Smooth muscle cell (in vitro differentiated cells): Measurements from ENCODE around the gene MTX2. TPM values are rescaled to one million over a fixed set of nuclear protein-coding genes. Genes with fewer than 3 reads are reported as not detected.

Experiments used
- DNase-seq: peaks from one replicate; lab custom pipeline; 2025; ENCODE audit not compliant: unreplicated experiment; lab: John Stamatoyannopoulos, UW
- H2AFZ ChIP-seq: fragments of 200-600 bp; sonication (generic); 2 replicates; pipeline ENCODE4 v1.6.0; 2016; ENCODE audit warnings: antibody characterized with exemption, low read depth, mild to moderate bottlenecking
- H3F3A ChIP-seq: fragments of 200-600 bp; sonication (generic); 2 replicates; pipeline ENCODE4 v1.6.0; 2017; ENCODE audit warnings: antibody characterized with exemption, low read depth
- H3K27ac ChIP-seq: fragments of 200-600 bp; sonication (generic); 2 replicates; pipeline ENCODE4 v1.5.1; 2016; ENCODE audit warnings: low read depth, mild to moderate bottlenecking
- H3K27me3 ChIP-seq: fragments of 200-600 bp; sonication (generic); 2 replicates; pipeline ENCODE4 v1.6.1; 2016; ENCODE audit warnings: low read depth, mild to moderate bottlenecking
- H3K36me3 ChIP-seq: fragments of 200-600 bp; sonication (generic); 2 replicates; pipeline ENCODE4 v1.5.1; 2016; ENCODE audit warnings: low read depth
- H3K4me1 ChIP-seq: fragments of 200-600 bp; sonication (generic); 2 replicates; pipeline ENCODE4 v1.5.1; 2016; ENCODE audit warnings: low read depth
- H3K4me2 ChIP-seq: fragments of 200-600 bp; sonication (generic); 2 replicates; pipeline ENCODE4 v1.6.0; 2016; ENCODE audit warnings: mild to moderate bottlenecking
- H3K4me3 ChIP-seq: fragments of 200-600 bp; sonication (generic); 2 replicates; pipeline ENCODE4 v1.5.1; 2016; ENCODE audit warnings: mild to moderate bottlenecking
- H3K79me2 ChIP-seq: fragments of 200-600 bp; sonication (generic); 2 replicates; pipeline ENCODE4 v1.6.0; 2016; ENCODE audit warnings: low read depth, mild to moderate bottlenecking
- H3K9ac ChIP-seq: fragments of 200-600 bp; sonication (generic); 2 replicates; pipeline ENCODE4 v1.6.0; 2016; ENCODE audit warnings: low read depth
- H3K9me3 ChIP-seq: fragments of 200-600 bp; sonication (generic); replicated peaks from 2 replicates; pipeline ENCODE4 v1.5.1; 2016; ENCODE audit warnings: low read depth
- H4K20me1 ChIP-seq: fragments of 200-600 bp; sonication (generic); 2 replicates; pipeline ENCODE4 v1.6.0; 2016; ENCODE audit warnings: low read depth
- CTCF ChIP-seq: fragments of 200-600 bp; sonication (generic); IDR thresholded peaks from 2 replicates; pipeline ENCODE4 v1.5.1; 2017; ENCODE audit warnings: borderline replicate concordance, mild to moderate bottlenecking, antibody characterized with exemption; ENCODE audit not compliant: insufficient read depth, poor library complexity, severe bottlenecking
- WGBS: methylation state at CpG from one replicate; pipeline ENCODE4 v1.1.7; 2016; ENCODE audit warnings: low lambda C conversion rate; 5-methylcytosine and 5-hydroxymethylcytosine counted together
- polyA plus RNA-seq: library from polyadenylated mRNA; unstranded; fragments of >200 nt; fragmentation: Nextera tagmentation; extraction: Ambion mirVana; gene quantifications from 2 replicates; pipeline ENCODE4 v1.2.1, GENCODE V29; 2016
- total RNA-seq: library from RNA; depleted of rRNA; stranded (reverse); fragments of >200 nt; gene quantifications from 2 replicates; pipeline ENCODE4 v1.2.3, GENCODE V29; 2014

Gene MTX2
- total and polyA plus RNA-seq, 2 experiments from 2014 or later, result 27.7 to 39.2 TPM

DNA sequence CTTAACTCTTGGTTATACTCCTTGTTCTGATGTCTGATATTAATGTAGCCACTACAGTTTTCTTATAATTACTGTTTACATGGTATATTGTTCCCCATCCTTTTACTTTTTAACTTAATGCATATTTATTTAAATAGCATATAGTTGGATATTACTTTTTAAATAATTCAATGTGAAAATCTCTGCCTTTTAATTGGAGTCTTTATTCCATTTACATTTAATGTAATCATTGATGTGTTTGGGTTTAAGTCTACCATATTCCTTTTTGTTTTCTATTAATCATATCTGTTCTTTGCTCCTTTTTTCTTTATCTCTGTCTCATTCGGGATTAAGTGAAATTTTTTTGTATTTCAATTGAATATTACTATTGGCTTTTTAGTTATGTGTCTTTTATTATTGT is 109.1 kb downstream of the MTX2 start:
- H3K9ac ChIP-seq, result no peak overlapping the region
- H3K4me3 ChIP-seq, result no peak overlapping the region
- WGBS, result 92% methylated on average over 1 of the region's 1 CpG
- no peak for TF ChIP-seq CTCF
- H3K4me2 ChIP-seq, result no peak overlapping the region
- H3K9me3 ChIP-seq, result no peaks in the 10 kb centered on the region
- H3F3A ChIP-seq, result no peaks in the 10 kb centered on the region
- H2AFZ ChIP-seq, result no peak overlapping the region
- H3K27me3 ChIP-seq, result peaks cover 8% of the 10 kb centered on the region
- no peaks in the 10 kb centered on the region for H4K20me1 ChIP-seq
- no peak overlapping the region for H3K27ac ChIP-seq
- no peak for DNase-seq
- no peaks in the 10 kb centered on the region for H3K36me3 ChIP-seq
- no peaks in the 10 kb centered on the region for H3K4me1 ChIP-seq
- H3K79me2 ChIP-seq, result no peaks in the 10 kb centered on the region

DNA sequence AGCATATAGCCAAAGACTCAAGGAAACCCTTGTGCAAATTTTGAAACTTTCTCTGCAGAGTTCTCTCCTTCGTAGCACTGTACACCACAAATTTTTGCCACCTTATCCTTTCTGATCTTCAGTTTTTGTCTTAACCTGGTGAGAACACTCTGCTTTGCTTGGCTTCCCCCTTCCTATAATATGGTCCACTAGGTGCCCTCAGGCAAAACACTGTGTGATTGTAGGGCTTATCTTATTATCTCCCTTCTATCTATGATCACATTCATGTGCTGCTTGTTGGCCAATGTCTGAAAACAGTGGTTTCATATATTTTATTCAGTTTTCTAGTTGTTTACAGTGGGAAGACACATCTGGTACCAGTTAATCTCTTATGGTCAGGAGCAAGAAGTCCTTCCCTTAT is 111.1 kb downstream of the MTX2 start:
- no peak overlapping the region for H3K4me3 ChIP-seq
- TF ChIP-seq CTCF, result no peak
- DNase-seq, result no peak
- H3K9me3 ChIP-seq, result no peaks in the 10 kb centered on the region
- WGBS, result 85% methylated on average over 1 of the region's 1 CpG
- H3K9ac ChIP-seq, result no peak overlapping the region
- H4K20me1 ChIP-seq, result no peaks in the 10 kb centered on the region
- H3K4me1 ChIP-seq, result no peaks in the 10 kb centered on the region
- no peak overlapping the region for H3K4me2 ChIP-seq
- no peaks in the 10 kb centered on the region for H3K36me3 ChIP-seq
- no peak overlapping the region for H3K27ac ChIP-seq
- H3F3A ChIP-seq, result no peaks in the 10 kb centered on the region
- H3K27me3 ChIP-seq, result peaks cover 6% of the 10 kb centered on the region
- H3K79me2 ChIP-seq, result no peaks in the 10 kb centered on the region
- no peak overlapping the region for H2AFZ ChIP-seq

- Histone ChIP-seq H3K9me3 (no peaks in the 10 kb centered on the region), H4K20me1 (no peaks in the 10 kb centered on the region), H3K4me1 (no peaks in the 10 kb centered on the region), H3K4me3 (no peak overlapping the region), H3K9ac (no peak overlapping the region), H3K4me2 (no peak overlapping the region), H3K27ac (no peak overlapping the region), H3F3A (no peaks in the 10 kb centered on the region), H3K79me2 (no peaks in the 10 kb centered on the region), H3K36me3 (no peaks in the 10 kb centered on the region), H3K27me3 (peaks cover 6% of the 10 kb centered on the region), H2AFZ (no peak overlapping the region)
- DNase-seq, result no peak
- no peak for TF ChIP-seq CTCF
Observed at GRCh38 chr2:176383100-176383499, 113.9 kb downstream of the MTX2 start.

DNA sequence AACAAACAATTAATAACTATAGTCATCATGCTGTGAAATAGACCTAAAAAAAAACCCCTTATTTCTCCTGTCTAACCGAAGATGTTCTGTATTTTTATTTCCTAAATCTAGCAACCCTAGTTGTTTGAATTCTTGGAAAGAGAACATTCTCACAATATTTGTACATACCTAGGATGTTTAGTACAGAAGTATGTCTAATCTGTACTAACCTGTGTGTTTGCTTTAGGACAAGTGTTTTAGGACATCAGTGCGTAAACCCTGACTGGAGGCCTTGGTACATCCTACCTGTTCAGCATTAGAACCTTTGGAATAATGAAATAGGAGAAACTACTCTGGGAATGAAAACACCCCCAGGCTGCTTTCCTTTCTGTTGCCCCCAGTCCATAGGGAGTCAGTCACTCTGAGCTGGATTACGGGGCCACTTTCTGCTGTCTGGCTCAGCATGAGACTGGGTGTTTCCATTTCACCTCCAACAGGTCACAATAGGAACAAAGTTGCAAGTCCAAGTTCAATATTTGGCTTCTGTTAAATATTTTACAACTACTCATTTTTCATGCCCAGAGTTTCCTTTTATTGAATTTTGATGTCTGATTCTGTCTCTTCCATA is 114.7 kb downstream of the MTX2 start:
- no peak overlapping the region for H3K4me2 ChIP-seq
- H3F3A ChIP-seq, result no peaks in the 10 kb centered on the region
- no peak for DNase-seq
- H2AFZ ChIP-seq, result no peak overlapping the region
- H3K9ac ChIP-seq, result no peak overlapping the region
- H3K4me1 ChIP-seq, result no peaks in the 10 kb centered on the region
- H3K36me3 ChIP-seq, result no peaks in the 10 kb centered on the region
- H3K27me3 ChIP-seq, result peaks cover 6% of the 10 kb centered on the region
- H3K4me3 ChIP-seq, result no peak overlapping the region
- TF ChIP-seq CTCF, result no peak
- no peaks in the 10 kb centered on the region for H3K79me2 ChIP-seq
- 57% methylated on average over 3 of the region's 3 CpGs for WGBS
- no peak overlapping the region for H3K27ac ChIP-seq
- no peaks in the 10 kb centered on the region for H3K9me3 ChIP-seq
- no peaks in the 10 kb centered on the region for H4K20me1 ChIP-seq
